Measurements from ENCODE around the gene BACE2. TPM values are rescaled to one million over a fixed set of nuclear protein-coding genes. Genes with fewer than 3 reads are reported as not detected.

Gene BACE2
- polyA plus RNA-seq, 3 donors, result 18.3 to 36.4 (median 19.9) TPM

GRCh38 chr21:41322496-41323382 lies 154.8 kb downstream of the BACE2 start:
- H3K27ac ChIP-seq (ENCODE audit: low read depth, low read length), result no peak overlapping the region
- 36 to 89% (median 87%) methylated on average over 23 of the region's 23 CpGs for WGBS, 3 donors

DNA sequence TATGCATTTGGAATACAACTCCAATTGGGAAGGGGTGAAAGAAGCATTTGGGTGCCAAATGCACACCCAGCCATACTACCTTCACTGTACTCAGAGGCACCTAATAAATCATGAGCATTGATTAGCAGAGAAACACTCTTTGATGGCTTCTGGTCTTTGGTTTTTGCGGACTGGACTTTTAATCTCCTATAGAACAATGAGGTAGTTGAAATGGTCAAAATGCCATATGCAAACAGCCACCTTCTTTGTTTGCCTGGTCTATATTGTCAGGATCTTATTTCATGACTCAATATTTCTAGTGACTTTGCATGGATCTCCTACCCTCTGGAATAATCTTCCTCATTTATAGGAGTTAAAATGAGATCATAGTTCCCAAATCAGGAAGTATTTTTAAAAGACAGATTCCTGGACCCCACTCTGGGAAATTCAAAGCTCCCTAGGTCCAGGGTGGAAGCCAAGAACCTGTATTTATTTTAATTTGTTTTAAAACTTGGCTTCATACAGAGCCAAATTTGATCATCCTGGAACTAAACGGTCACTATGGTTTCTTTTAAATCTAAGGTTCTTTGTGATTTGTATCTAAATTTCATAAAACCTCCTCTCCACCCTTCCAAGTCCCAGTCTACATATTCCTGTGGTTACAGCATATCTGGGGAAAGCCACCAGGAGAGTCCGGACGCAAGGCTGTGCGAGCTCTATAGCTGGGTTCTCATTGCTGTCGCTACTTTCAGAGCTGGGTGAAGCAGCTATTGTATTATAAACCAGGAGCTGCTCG lies 157.4 kb downstream of the BACE2 start:
- no peak overlapping the region for H3K27ac ChIP-seq (ENCODE audit: low read depth, low read length)
- WGBS, 3 donors, result 57 to 81% (median 73%) methylated on average over 7 of the region's 7 CpGs

GRCh38 chr21:41326414-41327080 lies 158.6 kb downstream of the BACE2 start:
- WGBS, 3 donors, result 69 to 91% (median 88%) methylated on average over 13 of the region's 13 CpGs
- H3K27ac ChIP-seq (ENCODE audit: low read depth, low read length), result no peak overlapping the region

- 84 to 87% (median 84%) methylated on average over 8 of the region's 8 CpGs for WGBS, 3 donors
- no peak overlapping the region for H3K27ac ChIP-seq (ENCODE audit: low read depth, low read length)
These were observed 159.8 kb downstream of the BACE2 start for GRCh38 chr21:41327753-41328152.

DNA sequence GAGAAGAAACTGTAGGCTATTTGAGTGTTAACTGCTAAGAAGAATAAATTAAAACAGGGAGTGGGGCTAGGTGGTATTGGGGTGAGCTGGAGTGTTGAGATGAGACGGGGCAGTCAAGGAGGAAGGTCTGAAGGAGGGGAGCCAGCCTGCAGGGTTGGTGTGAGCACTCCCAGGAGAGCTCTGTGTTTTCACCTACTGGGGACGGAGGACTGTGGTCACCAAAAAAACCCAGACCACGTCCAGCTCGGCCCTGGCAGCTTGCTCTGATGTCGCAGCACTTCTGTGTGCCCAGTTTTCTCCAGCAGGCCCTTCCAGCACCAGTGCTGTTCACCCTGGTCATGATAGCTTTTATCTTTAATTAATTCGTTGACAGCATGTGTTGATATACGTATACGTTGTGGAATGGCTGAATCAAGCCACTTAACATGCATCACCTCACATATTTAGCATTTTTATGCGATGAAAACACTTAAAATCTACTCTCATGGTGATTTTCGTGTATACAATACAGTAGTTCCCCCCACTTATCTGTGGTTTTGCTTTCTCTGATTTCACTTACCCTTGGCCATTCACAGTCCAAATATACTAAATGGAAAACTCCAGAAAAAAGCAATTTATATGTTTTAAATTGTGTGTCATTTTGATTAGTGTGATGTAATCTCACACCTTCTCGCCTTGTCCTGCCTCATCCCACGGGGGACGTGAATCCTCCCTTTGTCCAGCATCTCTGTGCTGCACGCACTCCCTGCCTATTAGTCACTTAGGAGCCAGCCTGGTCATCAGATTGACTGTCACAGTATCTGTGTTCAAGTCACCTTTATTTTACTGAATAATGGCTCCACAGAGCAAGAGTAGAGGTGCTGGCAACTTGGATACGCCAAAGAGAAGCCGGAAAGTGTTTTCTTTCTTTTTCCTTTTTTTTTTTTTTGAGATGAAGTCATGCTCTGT lies 161.0 kb downstream of the BACE2 start:
- H3K27ac ChIP-seq (ENCODE audit: low read depth, low read length), result no peak overlapping the region
- whole genome bisulfite sequencing, 3 donors, result 80 to 81% (median 81%) methylated on average over 16 of the region's 16 CpGs

Other genes with a start within 250 kb of the BACE2 start
- gene FAM3B, start 148.6 kb downstream of the BACE2 start, polyA plus RNA-seq, result 10 to 100 TPM in 1 of 3 donors, 1 to 10 TPM in 2; 4.4 to 53.6 (median 6.8) TPM
- gene MX2, start 193.9 kb downstream of the BACE2 start, polyA plus RNA-seq, result 10 to 100 TPM in 2 of 3 donors, 1 to 10 TPM in 1; 2.4 to 13.8 (median 12.6) TPM

Measured in adipose tissue (tissue), 3 donors.